D341Med (cell line): ENCODE data around the gene NOP9.
"Not testable (repeated sequence)": the region's sequence is repeated elsewhere in the genome, so short reads cannot be mapped to it uniquely, and the experiment has no call there.

Experiments used
- DNase-seq: peaks from one replicate; pipeline ENCODE4 v3.0.0; 2012; ENCODE audit warnings: low spot score

NOP9 gene

GRCh38 chr14:24349742-24350141 lies 50.1 kb downstream of the NOP9 start:
- no peak for DNase-seq

- DNase-seq = no peak
These were observed 51.9 kb downstream of the NOP9 start for GRCh38 chr14:24351517-24351916.

DNA sequence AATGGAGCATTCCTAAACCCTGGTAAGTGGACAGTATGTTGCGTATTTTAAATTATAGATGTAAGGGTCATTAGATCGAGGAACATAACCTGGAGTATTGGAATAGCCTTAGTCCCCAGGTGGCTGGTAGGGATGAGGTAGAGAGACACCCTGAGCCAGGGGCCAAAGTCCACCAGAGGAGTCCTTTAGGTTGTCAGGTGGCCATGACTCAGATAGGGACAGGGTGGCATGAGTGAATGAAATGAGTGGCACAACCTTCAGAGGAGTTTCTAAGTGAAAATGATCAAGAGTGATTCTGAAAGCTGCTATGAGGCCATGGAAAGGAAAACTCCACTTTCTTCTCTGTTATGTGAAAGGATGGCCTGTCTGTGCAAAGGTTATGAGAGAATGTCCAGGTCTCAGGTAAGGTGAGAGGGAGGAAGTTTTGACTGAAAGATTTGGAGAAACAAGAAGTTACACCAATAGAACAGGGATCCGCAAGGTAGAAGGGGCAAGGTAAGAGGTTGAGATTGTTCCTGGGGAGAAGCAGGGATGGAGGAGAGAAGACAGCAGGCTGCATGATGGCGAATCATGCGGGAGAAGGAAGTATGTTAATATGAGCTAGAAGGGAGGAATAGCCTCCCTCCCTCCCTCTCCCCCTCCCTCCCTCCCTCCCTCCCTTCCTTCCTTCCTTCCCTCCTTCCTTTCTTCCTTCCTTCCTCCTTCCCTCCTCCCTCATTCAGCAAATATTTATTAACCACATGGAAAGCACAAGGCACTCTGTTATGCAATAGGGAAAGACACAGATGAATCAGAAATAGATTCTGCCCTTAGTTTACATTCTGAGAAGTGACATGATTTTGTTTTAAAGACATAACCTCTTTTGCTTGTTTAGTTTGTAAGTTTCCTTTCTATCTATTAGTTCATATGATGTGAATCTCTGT lies 54.2 kb downstream of the NOP9 start:
- DNase-seq = no peak

DNA sequence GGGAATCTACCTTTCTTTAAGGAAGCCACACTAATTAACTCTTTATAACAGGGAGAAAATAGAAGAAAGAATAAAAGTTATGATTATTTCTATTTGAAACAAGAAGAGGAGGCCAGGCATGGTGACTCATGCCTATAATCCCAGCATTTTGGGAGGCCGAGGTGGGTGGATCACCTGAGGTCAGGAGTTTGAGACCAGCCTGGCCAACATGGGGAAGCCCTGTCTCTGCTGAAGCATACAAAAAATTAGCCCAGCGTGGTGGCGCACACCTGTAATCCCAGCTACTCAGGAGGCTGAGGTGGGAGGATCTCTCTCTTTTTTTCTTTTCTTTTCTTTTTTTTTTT lies 54.8 kb downstream of the NOP9 start:
- not testable (repeated sequence) for DNase-seq

GRCh38 chr14:24355009-24355408 lies 55.4 kb downstream of the NOP9 start:
- DNase-seq = no peak

GRCh38 chr14:24356208-24356607 lies 56.6 kb downstream of the NOP9 start:
- DNase-seq = no peak
